Glutamatergic neuron (in vitro differentiated cells): ENCODE measurements around the gene DOCK11. TPM values are rescaled to one million over a fixed set of nuclear protein-coding genes. Genes with fewer than 3 reads are reported as not detected.

Experiments used
- DNase-seq: peaks from one replicate; pipeline ENCODE4 v3.0.0; 2022
- H3K27ac Mint-ChIP-seq: one replicate; pipeline ENCODE4 v1.8.0; 2020; ENCODE audit warnings: mild to moderate bottlenecking, mixed read lengths, inconsistent platforms; ENCODE audit not compliant: unreplicated experiment
- H3K27me3 Mint-ChIP-seq: one replicate; pipeline ENCODE4 v1.8.0; 2020; ENCODE audit warnings: mild to moderate bottlenecking, moderate library complexity, mixed read lengths, inconsistent platforms; ENCODE audit not compliant: unreplicated experiment
- H3K36me3 Mint-ChIP-seq: one replicate; pipeline ENCODE4 v1.8.0; 2020; ENCODE audit warnings: mild to moderate bottlenecking, mixed read lengths, inconsistent platforms; ENCODE audit not compliant: unreplicated experiment
- H3K4me1 Mint-ChIP-seq: one replicate; pipeline ENCODE4 v1.8.0; 2020; ENCODE audit warnings: mild to moderate bottlenecking, low read depth, mixed read lengths, inconsistent platforms; ENCODE audit not compliant: unreplicated experiment
- H3K4me3 Mint-ChIP-seq: one replicate; pipeline ENCODE4 v1.8.0; 2020; ENCODE audit warnings: mild to moderate bottlenecking, mixed read lengths, inconsistent platforms; ENCODE audit not compliant: unreplicated experiment
- H3K9me3 Mint-ChIP-seq: one replicate; pipeline ENCODE4 v1.8.0; 2020; ENCODE audit warnings: mild to moderate bottlenecking, moderate library complexity, mixed read lengths, inconsistent platforms; ENCODE audit not compliant: unreplicated experiment
- total RNA-seq: library from RNA; stranded (reverse); fragmentation: NEBNext Ultra II Directional; extraction: Animal tissue kit (Norgen Biotek cat#: 25700); gene quantifications from one replicate; pipeline ENCODE4 v1.2.1, GENCODE V29; 2021; ENCODE audit not compliant: unreplicated experiment
- TF ChIP-seq, protein P1 (sequence below): fragments of 200-600 bp; sonication (generic); IDR thresholded peaks from one replicate; pipeline ENCODE4 v1.5.0; 2021; ENCODE audit not compliant: partially characterized antibody, unreplicated experiment

The DOCK11 gene
- total RNA-seq, 1 donor from 2014 or later = 53.1 TPM

DNA sequence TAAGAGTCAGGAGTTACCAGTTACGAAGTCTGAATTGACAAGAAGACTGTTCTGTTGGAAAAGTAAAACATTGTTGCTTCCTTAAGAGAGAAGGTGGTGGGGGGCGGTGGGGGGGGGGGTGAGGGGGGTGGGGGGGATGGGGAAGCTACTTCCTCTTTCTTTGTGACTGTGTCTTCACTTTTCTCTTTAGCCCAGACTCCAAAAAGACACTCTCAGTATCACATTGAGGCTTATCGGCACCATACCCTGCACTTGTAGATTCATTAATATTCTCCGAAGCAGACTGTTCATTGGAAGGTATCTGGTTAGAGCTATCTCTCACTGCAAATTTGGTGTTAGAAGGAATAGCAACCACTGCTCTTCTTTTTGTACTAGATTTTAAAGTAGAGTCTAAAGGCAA, 137.2 kb downstream of the DOCK11 start:
- no peaks in the 10 kb centered on the region for H3K9me3 Mint-ChIP-seq
- H3K4me1 Mint-ChIP-seq = no peaks in the 10 kb centered on the region
- TF ChIP-seq, protein P1, sequence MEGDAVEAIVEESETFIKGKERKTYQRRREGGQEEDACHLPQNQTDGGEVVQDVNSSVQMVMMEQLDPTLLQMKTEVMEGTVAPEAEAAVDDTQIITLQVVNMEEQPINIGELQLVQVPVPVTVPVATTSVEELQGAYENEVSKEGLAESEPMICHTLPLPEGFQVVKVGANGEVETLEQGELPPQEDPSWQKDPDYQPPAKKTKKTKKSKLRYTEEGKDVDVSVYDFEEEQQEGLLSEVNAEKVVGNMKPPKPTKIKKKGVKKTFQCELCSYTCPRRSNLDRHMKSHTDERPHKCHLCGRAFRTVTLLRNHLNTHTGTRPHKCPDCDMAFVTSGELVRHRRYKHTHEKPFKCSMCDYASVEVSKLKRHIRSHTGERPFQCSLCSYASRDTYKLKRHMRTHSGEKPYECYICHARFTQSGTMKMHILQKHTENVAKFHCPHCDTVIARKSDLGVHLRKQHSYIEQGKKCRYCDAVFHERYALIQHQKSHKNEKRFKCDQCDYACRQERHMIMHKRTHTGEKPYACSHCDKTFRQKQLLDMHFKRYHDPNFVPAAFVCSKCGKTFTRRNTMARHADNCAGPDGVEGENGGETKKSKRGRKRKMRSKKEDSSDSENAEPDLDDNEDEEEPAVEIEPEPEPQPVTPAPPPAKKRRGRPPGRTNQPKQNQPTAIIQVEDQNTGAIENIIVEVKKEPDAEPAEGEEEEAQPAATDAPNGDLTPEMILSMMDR = no peak
- no peak overlapping the region for H3K27ac Mint-ChIP-seq
- no peaks in the 10 kb centered on the region for H3K36me3 Mint-ChIP-seq
- H3K27me3 Mint-ChIP-seq = no peaks in the 10 kb centered on the region
- no peak for DNase-seq
- H3K4me3 Mint-ChIP-seq = no peak overlapping the region

GRCh38 chrX:118633530-118633929, 137.9 kb downstream of the DOCK11 start:
- Mint-ChIP-seq H3K36me3 (no peaks in the 10 kb centered on the region), H3K9me3 (no peaks in the 10 kb centered on the region), H3K27me3 (no peaks in the 10 kb centered on the region), H3K4me1 (no peaks in the 10 kb centered on the region), H3K4me3 (no peak overlapping the region), H3K27ac (no peak overlapping the region)
- DNase-seq = no peak
- TF ChIP-seq, protein P1 = no peak

DNA sequence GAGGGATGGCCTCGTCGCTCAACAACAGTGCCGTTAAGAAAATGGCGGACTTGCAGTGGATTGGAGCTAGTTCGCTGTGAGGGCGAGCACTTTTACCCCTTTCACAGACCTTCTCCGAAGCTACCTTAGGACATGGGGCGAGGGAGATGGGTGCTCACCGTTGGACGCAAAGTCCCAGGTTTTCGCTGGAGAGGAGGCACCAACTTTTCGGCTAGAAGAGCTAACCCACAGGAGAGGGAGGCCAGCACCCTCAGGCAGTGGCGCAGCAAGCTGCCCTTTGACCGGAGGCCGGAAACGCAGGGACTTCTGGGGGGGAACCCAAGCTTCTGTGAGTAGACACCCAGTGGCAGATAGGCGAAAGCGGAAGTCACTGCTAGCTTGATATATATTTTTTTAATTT, 138.7 kb downstream of the DOCK11 start:
- no peaks in the 10 kb centered on the region for H3K9me3 Mint-ChIP-seq
- no peaks in the 10 kb centered on the region for H3K4me1 Mint-ChIP-seq
- H3K4me3 Mint-ChIP-seq = no peak overlapping the region
- TF ChIP-seq, protein P1 = no peak
- no peaks in the 10 kb centered on the region for H3K36me3 Mint-ChIP-seq
- no peak overlapping the region for H3K27ac Mint-ChIP-seq
- H3K27me3 Mint-ChIP-seq = no peaks in the 10 kb centered on the region
- DNase-seq = no peak

DNA sequence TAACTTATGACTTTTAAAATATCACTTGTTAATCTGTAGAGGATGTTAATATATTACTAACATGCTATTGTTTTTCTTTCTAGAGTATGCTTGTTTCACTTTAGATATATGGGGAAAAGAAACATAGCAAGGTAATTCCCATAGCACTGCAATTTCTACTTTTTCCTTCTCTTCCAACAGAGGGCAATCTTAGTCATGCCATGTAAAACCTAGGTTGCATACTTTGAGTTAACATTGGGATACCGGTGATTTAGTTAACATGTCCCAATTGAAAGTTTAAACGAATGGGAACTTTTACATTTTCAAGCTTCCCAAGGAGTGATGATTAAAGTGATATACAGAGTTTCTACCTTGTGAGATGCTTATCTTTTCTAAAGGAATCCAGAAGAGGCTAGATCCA, 142.4 kb downstream of the DOCK11 start:
- H3K36me3 Mint-ChIP-seq = no peaks in the 10 kb centered on the region
- no peak for DNase-seq
- H3K27ac Mint-ChIP-seq = no peak overlapping the region
- TF ChIP-seq, protein P1 = no peak
- no peaks in the 10 kb centered on the region for H3K4me1 Mint-ChIP-seq
- H3K27me3 Mint-ChIP-seq = peaks cover 2% of the 10 kb centered on the region
- H3K9me3 Mint-ChIP-seq = no peaks in the 10 kb centered on the region
- no peak overlapping the region for H3K4me3 Mint-ChIP-seq

- Mint-ChIP-seq H3K36me3 (no peaks in the 10 kb centered on the region), H3K4me1 (no peaks in the 10 kb centered on the region), H3K27me3 (peaks cover 2% of the 10 kb centered on the region), H3K4me3 (no peak overlapping the region), H3K9me3 (peaks cover 3% of the 10 kb centered on the region), H3K27ac (no peak overlapping the region)
- TF ChIP-seq, protein P1 = no peak
- DNase-seq = no peak
Observed at GRCh38 chrX:118644378-118644777, 148.8 kb downstream of the DOCK11 start.
